HepG2 (cell line): ENCODE measurements around the gene CD300C. TPM values are rescaled to one million over a fixed set of nuclear protein-coding genes. Genes with fewer than 3 reads are reported as not detected.

ENCODE experiments used
- ATF7 ChIP-seq, 2 experiments: fragments of 450-650 bp in 1 of 2; sonication (generic) in 1 of 2; formaldehyde crosslinking in 1 of 2; IDR thresholded peaks; 2 replicates each; pipeline versions ENCODE4 v1.4.0 to v1.6.1; 2016 to 2020; ENCODE audit warnings: antibody characterized with exemption in 1 of 2, mild to moderate bottlenecking in 1 of 2, missing genetic modification reagents in 1 of 2
- CHD2 ChIP-seq: IDR thresholded peaks from 2 replicates; pipeline ENCODE4 v1.6.1; 2011; ENCODE audit warnings: low read depth, low read length, improper control_type of control experiment
- CREB1 ChIP-seq, 2 experiments: fragments of 450-650 bp in 1 of 2; IDR thresholded peaks; 2 replicates each; pipeline ENCODE4 v1.6.1; 2016 to 2017; ENCODE audit warnings: control low read depth in 1 of 2, mild to moderate bottlenecking in 1 of 2, missing compliant biosample characterization in 1 of 2, missing genetic modification characterization in 1 of 2
- ESRRA ChIP-seq: sonication (generic); formaldehyde crosslinking; IDR thresholded peaks from 2 replicates; pipeline ENCODE4 v1.5.1; 2020; ENCODE audit warnings: mild to moderate bottlenecking, low read depth, missing genetic modification reagents
- FOXA1 ChIP-seq, 2 experiments: fragments of 450-650 bp in 1 of 2; sonication (generic) in 1 of 2; formaldehyde crosslinking in 1 of 2; IDR thresholded peaks; 2 replicates each; pipeline versions ENCODE4 v1.4.0 to v1.6.1; 2016 to 2020; ENCODE audit warnings: missing genetic modification reagents in 1 of 2
- GPN1 ChIP-seq: sonication (generic); formaldehyde crosslinking; IDR thresholded peaks from 2 replicates; pipeline ENCODE4 v1.5.1; 2020; ENCODE audit warnings: missing genetic modification reagents, borderline replicate concordance
- GTF3A ChIP-seq: sonication (generic); formaldehyde crosslinking; conservative IDR thresholded peaks from 2 replicates; pipeline ENCODE4 v1.4.0; 2020; ENCODE audit warnings: mild to moderate bottlenecking, missing genetic modification reagents
- KLF15 ChIP-seq: sonication (generic); formaldehyde crosslinking; IDR thresholded peaks from 2 replicates; pipeline ENCODE4 v1.8.1; 2023; ENCODE audit warnings: borderline replicate concordance, mild to moderate bottlenecking, inconsistent platforms, missing genetic modification reagents, mixed read lengths
- MAFK ChIP-seq, 2 experiments: IDR thresholded peaks in 1 of 2; conservative IDR thresholded peaks in 1 of 2; 2 replicates each; pipeline ENCODE4 v1.6.1; 2011; ENCODE audit warnings: improper control_type of control experiment in 2 of 2, low read length in 2 of 2
- MTA1 ChIP-seq: sonication (generic); formaldehyde crosslinking; IDR thresholded peaks from 2 replicates; pipeline ENCODE4 v1.4.0; 2020; ENCODE audit warnings: missing genetic modification reagents, mild to moderate bottlenecking, borderline replicate concordance
- PAX8 ChIP-seq: sonication (generic); formaldehyde crosslinking; IDR thresholded peaks from 2 replicates; pipeline ENCODE4 v1.8.0; 2022; ENCODE audit warnings: mild to moderate bottlenecking, missing genetic modification reagents, borderline replicate concordance
- PHF5A ChIP-seq: IDR thresholded peaks from one replicate; pipeline ENCODE4 v1.6.1; 2018; ENCODE audit warnings: low read depth, missing genetic modification reagents; ENCODE audit not compliant: unreplicated experiment
- SMAD1 ChIP-seq: sonication (generic); formaldehyde crosslinking; IDR thresholded peaks from 2 replicates; pipeline ENCODE4 v1.4.0; 2020; ENCODE audit warnings: missing genetic modification reagents, low read depth, mild to moderate bottlenecking, borderline replicate concordance
- YEATS2 ChIP-seq: sonication (generic); formaldehyde crosslinking; IDR thresholded peaks from 2 replicates; pipeline ENCODE4 v1.4.0; 2020; ENCODE audit warnings: missing genetic modification reagents, borderline replicate concordance
- ZMYM2 ChIP-seq: sonication (generic); formaldehyde crosslinking; IDR thresholded peaks from 2 replicates; pipeline ENCODE4 v1.8.0; 2022; ENCODE audit warnings: mild to moderate bottlenecking, missing genetic modification reagents
- ZNF3 ChIP-seq: IDR thresholded peaks from 2 replicates; pipeline ENCODE4 v1.7.0; 2017; ENCODE audit warnings: inconsistent platforms
- ZNF546 ChIP-seq: sonication (generic); formaldehyde crosslinking; conservative IDR thresholded peaks from 2 replicates; pipeline ENCODE4 v1.8.1; 2023; ENCODE audit warnings: mild to moderate bottlenecking, missing genetic modification reagents
- ZNF75D ChIP-seq: sonication (generic); formaldehyde crosslinking; IDR thresholded peaks from 2 replicates; pipeline ENCODE4 v1.8.1; 2023; ENCODE audit warnings: missing genetic modification reagents, mild to moderate bottlenecking, borderline replicate concordance
- polyA plus RNA-seq, 8 experiments: library from polyadenylated mRNA; depleted of rRNA in 3 of 8; stranded (reverse) in 7 of 8; unstranded in 1 of 8; fragments of >200 nt; fragmentation: Illumina TruSeq in 4 of 8; extraction: Trizol in 4 of 8; gene quantifications; 2 replicates each; pipeline versions ENCODE4 v1.2.1 to v1.2.3, GENCODE V29; 2011 to 2016; ENCODE audit warnings: low read depth in 4 of 8, missing spikeins in 1 of 8, mixed read lengths in 1 of 8; ENCODE audit not compliant: insufficient read depth in 1 of 8
- total RNA-seq, 5 experiments: library from RNA; depleted of rRNA; stranded (reverse); fragments of >200 nt; fragmentation: Illumina TruSeq; extraction: Trizol; gene quantifications; 2 replicates each; pipeline ENCODE4 v1.2.3, GENCODE V29; 2016; ENCODE audit warnings: low read depth in 1 of 5
- TF ChIP-seq, protein P1 (sequence below): fragments of 450-650 bp; IDR thresholded peaks from 2 replicates; pipeline ENCODE4 v1.6.1; 2016
- TF ChIP-seq, protein P2 (sequence below): sonication (generic); formaldehyde crosslinking; IDR thresholded peaks from 2 replicates; pipeline ENCODE4 v1.5.0; 2020; ENCODE audit warnings: missing genetic modification reagents
- TF ChIP-seq, protein P3 (sequence below): IDR thresholded peaks from 2 replicates; pipeline ENCODE4 v1.6.1; 2016
- TF ChIP-seq, protein P4 (sequence below): sonication (generic); formaldehyde crosslinking; IDR thresholded peaks from 2 replicates; pipeline ENCODE4 v1.8.1; 2023; ENCODE audit warnings: mild to moderate bottlenecking, missing genetic modification reagents
- TF ChIP-seq, protein P5 (sequence below): IDR thresholded peaks from 2 replicates; pipeline ENCODE4 v1.6.1; 2018; ENCODE audit warnings: missing genetic modification reagents, mild to moderate bottlenecking, missing compliant biosample characterization

CD300C gene
- total and polyA plus RNA-seq, 2 of the 13 experiments (the other 11 are each of a cell fraction or from before 2014, with no cell fraction given) = not detected

DNA sequence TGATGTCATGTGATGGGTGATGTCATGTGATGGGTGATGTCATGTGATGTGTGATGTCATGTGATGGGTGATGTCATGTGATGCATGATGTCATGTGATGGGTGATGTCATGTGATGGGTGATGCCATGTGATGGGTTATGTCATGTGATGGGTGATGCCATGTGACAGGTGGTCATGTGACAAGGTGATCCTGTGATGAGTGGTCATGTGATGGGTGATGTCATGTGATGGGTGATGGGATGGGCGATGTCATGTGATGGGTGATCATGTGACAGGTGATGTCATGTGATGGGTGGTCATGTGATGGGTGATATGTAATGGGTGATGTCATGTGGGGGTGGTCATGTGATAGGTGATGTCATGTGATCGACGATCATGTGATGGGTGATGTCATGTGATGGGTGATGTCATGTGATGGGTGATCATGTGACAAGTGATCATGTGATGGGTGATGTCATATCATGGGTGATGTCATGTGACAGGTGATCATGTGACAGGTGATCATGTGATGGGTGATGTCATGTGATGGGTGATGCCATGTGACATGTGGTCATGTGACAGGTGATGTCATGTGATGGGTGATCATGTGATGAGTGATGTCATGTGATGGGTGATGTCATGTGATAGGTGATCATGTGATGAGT lies 31.8 kb downstream of the CD300C start (continued):
- TF ChIP-seq GTF3A (no peak), PAX8 (no peak), ATF7 (IDR thresholded peaks at IDR 0.05) (peak; percentile 100), ATF7 (CRISPR knock-in tag; IDR thresholded peaks at IDR 0.05) (no peak), ZNF3 (CRISPR knock-in tag) (no peak), KLF15 (CRISPR knock-in tag) (no peak), SMAD1 (CRISPR knock-in tag) (no peak), YEATS2 (CRISPR knock-in tag) (no peak), CHD2 (no peak), FOXA1 (IDR thresholded peaks at IDR 0.05) (peak; percentile 4; the same call in 1 of the 2 replicates), FOXA1 (CRISPR knock-in tag; IDR thresholded peaks at IDR 0.05) (no peak), MTA1 (CRISPR knock-in tag) (no peak), ZMYM2 (CRISPR knock-in tag) (peak; percentile 55; the same call in 1 of the 2 replicates), GPN1 (CRISPR knock-in tag) (no peak), CREB1 (IDR thresholded peaks at IDR 0.05) (peak; percentile 98), CREB1 (CRISPR knock-in tag; IDR thresholded peaks at IDR 0.05) (peak; percentile 72), ZNF546 (CRISPR knock-in tag) (no peak), ESRRA (CRISPR knock-in tag) (no peak), ZNF75D (CRISPR knock-in tag) (no peak), MAFK (conservative IDR thresholded peaks at IDR 0.05 in 1 of 2, IDR thresholded peaks at IDR 0.05 in 1 of 2; ENCODE audit: low read length in 2 of 2) (no peak), PHF5A (CRISPR knock-in tag) (no peak)
- TF ChIP-seq, protein P1, sequence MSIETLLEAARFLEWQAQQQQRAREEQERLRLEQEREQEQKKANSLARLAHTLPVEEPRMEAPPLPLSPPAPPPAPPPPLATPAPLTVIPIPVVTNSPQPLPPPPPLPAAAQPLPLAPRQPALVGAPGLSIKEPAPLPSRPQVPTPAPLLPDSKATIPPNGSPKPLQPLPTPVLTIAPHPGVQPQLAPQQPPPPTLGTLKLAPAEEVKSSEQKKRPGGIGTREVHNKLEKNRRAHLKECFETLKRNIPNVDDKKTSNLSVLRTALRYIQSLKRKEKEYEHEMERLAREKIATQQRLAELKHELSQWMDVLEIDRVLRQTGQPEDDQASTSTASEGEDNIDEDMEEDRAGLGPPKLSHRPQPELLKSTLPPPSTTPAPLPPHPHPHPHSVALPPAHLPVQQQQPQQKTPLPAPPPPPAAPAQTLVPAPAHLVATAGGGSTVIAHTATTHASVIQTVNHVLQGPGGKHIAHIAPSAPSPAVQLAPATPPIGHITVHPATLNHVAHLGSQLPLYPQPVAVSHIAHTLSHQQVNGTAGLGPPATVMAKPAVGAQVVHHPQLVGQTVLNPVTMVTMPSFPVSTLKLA = peak; percentile 99
- TF ChIP-seq, protein P2, sequence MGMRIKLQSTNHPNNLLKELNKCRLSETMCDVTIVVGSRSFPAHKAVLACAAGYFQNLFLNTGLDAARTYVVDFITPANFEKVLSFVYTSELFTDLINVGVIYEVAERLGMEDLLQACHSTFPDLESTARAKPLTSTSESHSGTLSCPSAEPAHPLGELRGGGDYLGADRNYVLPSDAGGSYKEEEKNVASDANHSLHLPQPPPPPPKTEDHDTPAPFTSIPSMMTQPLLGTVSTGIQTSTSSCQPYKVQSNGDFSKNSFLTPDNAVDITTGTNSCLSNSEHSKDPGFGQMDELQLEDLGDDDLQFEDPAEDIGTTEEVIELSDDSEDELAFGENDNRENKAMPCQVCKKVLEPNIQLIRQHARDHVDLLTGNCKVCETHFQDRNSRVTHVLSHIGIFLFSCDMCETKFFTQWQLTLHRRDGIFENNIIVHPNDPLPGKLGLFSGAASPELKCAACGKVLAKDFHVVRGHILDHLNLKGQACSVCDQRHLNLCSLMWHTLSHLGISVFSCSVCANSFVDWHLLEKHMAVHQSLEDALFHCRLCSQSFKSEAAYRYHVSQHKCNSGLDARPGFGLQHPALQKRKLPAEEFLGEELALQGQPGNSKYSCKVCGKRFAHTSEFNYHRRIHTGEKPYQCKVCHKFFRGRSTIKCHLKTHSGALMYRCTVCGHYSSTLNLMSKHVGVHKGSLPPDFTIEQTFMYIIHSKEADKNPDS (CRISPR knock-in tag) = no peak
- TF ChIP-seq, protein P3, sequence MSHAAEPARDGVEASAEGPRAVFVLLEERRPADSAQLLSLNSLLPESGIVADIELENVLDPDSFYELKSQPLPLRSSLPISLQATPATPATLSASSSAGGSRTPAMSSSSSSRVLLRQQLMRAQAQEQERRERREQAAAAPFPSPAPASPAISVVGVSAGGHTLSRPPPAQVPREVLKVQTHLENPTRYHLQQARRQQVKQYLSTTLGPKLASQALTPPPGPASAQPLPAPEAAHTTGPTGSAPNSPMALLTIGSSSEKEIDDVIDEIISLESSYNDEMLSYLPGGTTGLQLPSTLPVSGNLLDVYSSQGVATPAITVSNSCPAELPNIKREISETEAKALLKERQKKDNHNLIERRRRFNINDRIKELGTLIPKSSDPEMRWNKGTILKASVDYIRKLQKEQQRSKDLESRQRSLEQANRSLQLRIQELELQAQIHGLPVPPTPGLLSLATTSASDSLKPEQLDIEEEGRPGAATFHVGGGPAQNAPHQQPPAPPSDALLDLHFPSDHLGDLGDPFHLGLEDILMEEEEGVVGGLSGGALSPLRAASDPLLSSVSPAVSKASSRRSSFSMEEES (CRISPR knock-in tag) = no peak
- TF ChIP-seq, protein P4, sequence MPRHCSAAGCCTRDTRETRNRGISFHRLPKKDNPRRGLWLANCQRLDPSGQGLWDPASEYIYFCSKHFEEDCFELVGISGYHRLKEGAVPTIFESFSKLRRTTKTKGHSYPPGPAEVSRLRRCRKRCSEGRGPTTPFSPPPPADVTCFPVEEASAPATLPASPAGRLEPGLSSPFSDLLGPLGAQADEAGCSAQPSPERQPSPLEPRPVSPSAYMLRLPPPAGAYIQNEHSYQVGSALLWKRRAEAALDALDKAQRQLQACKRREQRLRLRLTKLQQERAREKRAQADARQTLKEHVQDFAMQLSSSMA (CRISPR knock-in tag) = no peak
- TF ChIP-seq, protein P5, sequence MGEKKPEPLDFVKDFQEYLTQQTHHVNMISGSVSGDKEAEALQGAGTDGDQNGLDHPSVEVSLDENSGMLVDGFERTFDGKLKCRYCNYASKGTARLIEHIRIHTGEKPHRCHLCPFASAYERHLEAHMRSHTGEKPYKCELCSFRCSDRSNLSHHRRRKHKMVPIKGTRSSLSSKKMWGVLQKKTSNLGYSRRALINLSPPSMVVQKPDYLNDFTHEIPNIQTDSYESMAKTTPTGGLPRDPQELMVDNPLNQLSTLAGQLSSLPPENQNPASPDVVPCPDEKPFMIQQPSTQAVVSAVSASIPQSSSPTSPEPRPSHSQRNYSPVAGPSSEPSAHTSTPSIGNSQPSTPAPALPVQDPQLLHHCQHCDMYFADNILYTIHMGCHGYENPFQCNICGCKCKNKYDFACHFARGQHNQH (CRISPR knock-in tag) = no peak
